ENCODE data around the gene INSIG1.

The INSIG1 gene

GRCh38 chr7:155285423-155285822, 12.3 kb upstream of the INSIG1 start:
- no peak for DNase-seq

- no peak for DNase-seq
Observed at GRCh38 chr7:155285833-155286232, 11.8 kb upstream of the INSIG1 start.

GRCh38 chr7:155286686-155287085, 11.0 kb upstream of the INSIG1 start:
- DNase-seq, result no peak

GRCh38 chr7:155287284-155287935, 10.3 kb upstream of the INSIG1 start:
- DNase-seq, result no peak

- DNase-seq, result no peak
Observed at GRCh38 chr7:155288055-155288454, 9.6 kb upstream of the INSIG1 start.

GRCh38 chr7:155289107-155289506, 8.6 kb upstream of the INSIG1 start:
- DNase-seq, result no peak

- no peak for DNase-seq
Observed at GRCh38 chr7:155289949-155290501, 7.7 kb upstream of the INSIG1 start.

- DNase-seq, result peak; percentile 56
Observed at GRCh38 chr7:155291045-155291530, 6.6 kb upstream of the INSIG1 start.

GRCh38 chr7:155291729-155292128, 5.9 kb upstream of the INSIG1 start:
- no peak for DNase-seq

- no peak for DNase-seq
Observed at GRCh38 chr7:155292680-155293226, 4.9 kb upstream of the INSIG1 start.

GRCh38 chr7:155293721-155294510, 3.8 kb upstream of the INSIG1 start:
- no peak for DNase-seq

GRCh38 chr7:155294511-155294778, 3.2 kb upstream of the INSIG1 start:
- no peak for DNase-seq

- peak; percentile 16 for DNase-seq
Observed at GRCh38 chr7:155295511-155295910, 2.2 kb upstream of the INSIG1 start.

GRCh38 chr7:155296006-155296787, 1.5 kb upstream of the INSIG1 start:
- DNase-seq, result no peak

- DNase-seq, result peak; percentile 85
Observed at GRCh38 chr7:155296788-155297516, 726 bp upstream of the INSIG1 start.

GRCh38 chr7:155298288-155298833, 683 bp downstream of the INSIG1 start:
- DNase-seq, result peak; percentile 6

- peak; percentile 94 for DNase-seq
Observed at GRCh38 chr7:155298834-155299534, 1.3 kb downstream of the INSIG1 start.

- no peak for DNase-seq
Observed at GRCh38 chr7:155299535-155300202, 2.0 kb downstream of the INSIG1 start.

- DNase-seq, result no peak
Observed at GRCh38 chr7:155300641-155301452, 3.2 kb downstream of the INSIG1 start.
